ENCODE data around the gene DGKH.

DGKH gene

GRCh38 chr13:42049454-42049813, 986 bp downstream of the DGKH start:
- FAIRE-seq (no peak), DNase-seq (ENCODE audit: insufficient read length, low spot score) (no peak)
- TF ChIP-seq CTCF (IDR thresholded peaks at IDR 0.05; ENCODE audit: insufficient read depth, missing control alignments), result no peak

GRCh38 chr13:42054798-42055499, 6.5 kb downstream of the DGKH start:
- TF ChIP-seq CTCF (IDR thresholded peaks at IDR 0.05; ENCODE audit: insufficient read depth, missing control alignments), result no peak
- FAIRE-seq, result no peak

GRCh38 chr13:42055500-42056085, 7.1 kb downstream of the DGKH start:
- DNase-seq (ENCODE audit: insufficient read length, low spot score) (no peak), FAIRE-seq (no peak)
- no peak for TF ChIP-seq CTCF (IDR thresholded peaks at IDR 0.05; ENCODE audit: insufficient read depth, missing control alignments)

More at GRCh38 chr13:42054798-42055499, 6.5 kb downstream of the DGKH start:
- no peak for DNase-seq (ENCODE audit: insufficient read length, low spot score)

GRCh38 chr13:42056146-42056545, 7.7 kb downstream of the DGKH start:
- TF ChIP-seq CTCF (IDR thresholded peaks at IDR 0.05; ENCODE audit: insufficient read depth, missing control alignments), result no peak
- no peak for FAIRE-seq
- DNase-seq (ENCODE audit: insufficient read length, low spot score), result no peak

- TF ChIP-seq CTCF (IDR thresholded peaks at IDR 0.05; ENCODE audit: insufficient read depth, missing control alignments), result no peak
- FAIRE-seq (no peak), DNase-seq (ENCODE audit: insufficient read length, low spot score) (no peak)
Measured at GRCh38 chr13:42056583-42056982, 8.1 kb downstream of the DGKH start.

- no peak for DNase-seq (ENCODE audit: insufficient read length, low spot score)
- no peak for FAIRE-seq
- no peak for TF ChIP-seq CTCF (IDR thresholded peaks at IDR 0.05; ENCODE audit: insufficient read depth, missing control alignments)
Measured at GRCh38 chr13:42057918-42058530, 9.6 kb downstream of the DGKH start.

- FAIRE-seq (no peak), DNase-seq (ENCODE audit: insufficient read length, low spot score) (no peak)
- no peak for TF ChIP-seq CTCF (IDR thresholded peaks at IDR 0.05; ENCODE audit: insufficient read depth, missing control alignments)
Measured at GRCh38 chr13:42061943-42062342, 13.5 kb downstream of the DGKH start.

Measured in D721Med (cell line).